ENCODE measurements around the gene SPECC1. TPM values are rescaled to one million over a fixed set of nuclear protein-coding genes. Genes with fewer than 3 reads are reported as not detected.
"Not testable (repeated sequence)": the region's sequence is repeated elsewhere in the genome, so short reads cannot be mapped to it uniquely, and the experiment has no call there.

SPECC1 gene
- total RNA-seq, 1 donor from 2014 or later = 55.4 TPM

- DNase-seq (ENCODE audit: low spot score in 2 of 2) (no peak), FAIRE-seq (no peak)
These were observed 216.3 kb downstream of the SPECC1 start for GRCh38 chr17:20225162-20226115.

GRCh38 chr17:20226814-20227482 lies 217.8 kb downstream of the SPECC1 start:
- DNase-seq (ENCODE audit: low spot score in 2 of 2) (peak; percentile 16 to 54), FAIRE-seq (no peak)

- DNase-seq (ENCODE audit: low spot score in 2 of 2); FAIRE-seq: not testable (repeated sequence)
These were observed 218.7 kb downstream of the SPECC1 start for GRCh38 chr17:20227720-20228370.

GRCh38 chr17:20228410-20228809 lies 219.3 kb downstream of the SPECC1 start:
- no peak for FAIRE-seq

GRCh38 chr17:20228860-20229259 lies 219.7 kb downstream of the SPECC1 start:
- FAIRE-seq (no peak), DNase-seq (ENCODE audit: low spot score in 2 of 2) (no peak)

More at GRCh38 chr17:20228410-20228809, 219.3 kb downstream of the SPECC1 start:
- DNase-seq (ENCODE audit: low spot score in 2 of 2) = no peak

- FAIRE-seq (no peak), DNase-seq (ENCODE audit: low spot score in 2 of 2) (no peak)
These were observed 221.8 kb downstream of the SPECC1 start for GRCh38 chr17:20230924-20231323.

- FAIRE-seq = no peak
These were observed 223.5 kb downstream of the SPECC1 start for GRCh38 chr17:20232611-20233010.

GRCh38 chr17:20234276-20234675 lies 225.1 kb downstream of the SPECC1 start:
- FAIRE-seq = no peak
- no peak for DNase-seq (ENCODE audit: low spot score in 2 of 2)

More at GRCh38 chr17:20232611-20233010, 223.5 kb downstream of the SPECC1 start:
- no peak for DNase-seq (ENCODE audit: low spot score in 2 of 2)

- FAIRE-seq (no peak), DNase-seq (ENCODE audit: low spot score in 2 of 2) (no peak)
These were observed 226.6 kb downstream of the SPECC1 start for GRCh38 chr17:20235747-20236146.

- FAIRE-seq (no peak), DNase-seq (ENCODE audit: low spot score in 2 of 2) (no peak)
These were observed 227.5 kb downstream of the SPECC1 start for GRCh38 chr17:20236578-20237227.

- DNase-seq (ENCODE audit: low spot score in 2 of 2); FAIRE-seq: not testable (repeated sequence)
These were observed 230.6 kb downstream of the SPECC1 start for GRCh38 chr17:20239776-20240175.

GRCh38 chr17:20241855-20242254 lies 232.7 kb downstream of the SPECC1 start:
- DNase-seq (ENCODE audit: low spot score in 2 of 2) = no peak
- no peak for FAIRE-seq

- no peak for FAIRE-seq
- no peak for DNase-seq (ENCODE audit: low spot score in 2 of 2)
These were observed 233.1 kb downstream of the SPECC1 start for GRCh38 chr17:20242271-20242670.

GRCh38 chr17:20243524-20243923 lies 234.4 kb downstream of the SPECC1 start:
- no peak for FAIRE-seq
- no peak for DNase-seq (ENCODE audit: low spot score in 2 of 2)

- DNase-seq (ENCODE audit: low spot score in 2 of 2) = no peak
- FAIRE-seq = no peak
These were observed 235.5 kb downstream of the SPECC1 start for GRCh38 chr17:20244671-20245070.

- FAIRE-seq = no peak
- no peak for DNase-seq (ENCODE audit: low spot score in 2 of 2)
These were observed 237.5 kb downstream of the SPECC1 start for GRCh38 chr17:20246692-20247091.

- FAIRE-seq (no peak), DNase-seq (ENCODE audit: low spot score in 2 of 2) (no peak)
These were observed 244.2 kb downstream of the SPECC1 start for GRCh38 chr17:20253323-20253722.

GRCh38 chr17:20254541-20254940 lies 245.4 kb downstream of the SPECC1 start:
- no peak for DNase-seq (ENCODE audit: low spot score in 2 of 2)
- no peak for FAIRE-seq

- no peak for DNase-seq (ENCODE audit: low spot score in 2 of 2)
- FAIRE-seq = no peak
These were observed 247.0 kb downstream of the SPECC1 start for GRCh38 chr17:20256144-20256543.

GRCh38 chr17:20257008-20257407 lies 247.8 kb downstream of the SPECC1 start:
- DNase-seq (ENCODE audit: low spot score in 2 of 2) (no peak), FAIRE-seq (no peak)

Measured in frontal cortex (tissue), 4 donors.